IPS DF 4.7 (cell line): ENCODE data around the gene MYCBP.
"Not testable (repeated sequence)": the region's sequence is repeated elsewhere in the genome, so short reads cannot be mapped to it uniquely, and the experiment has no call there.

Experiments
- DNase-seq: peaks from one replicate; pipeline ENCODE4 v3.0.0-alpha.2; 2013; ENCODE audit warnings: low spot score; ENCODE audit errors: extremely low read depth

Gene MYCBP

DNA sequence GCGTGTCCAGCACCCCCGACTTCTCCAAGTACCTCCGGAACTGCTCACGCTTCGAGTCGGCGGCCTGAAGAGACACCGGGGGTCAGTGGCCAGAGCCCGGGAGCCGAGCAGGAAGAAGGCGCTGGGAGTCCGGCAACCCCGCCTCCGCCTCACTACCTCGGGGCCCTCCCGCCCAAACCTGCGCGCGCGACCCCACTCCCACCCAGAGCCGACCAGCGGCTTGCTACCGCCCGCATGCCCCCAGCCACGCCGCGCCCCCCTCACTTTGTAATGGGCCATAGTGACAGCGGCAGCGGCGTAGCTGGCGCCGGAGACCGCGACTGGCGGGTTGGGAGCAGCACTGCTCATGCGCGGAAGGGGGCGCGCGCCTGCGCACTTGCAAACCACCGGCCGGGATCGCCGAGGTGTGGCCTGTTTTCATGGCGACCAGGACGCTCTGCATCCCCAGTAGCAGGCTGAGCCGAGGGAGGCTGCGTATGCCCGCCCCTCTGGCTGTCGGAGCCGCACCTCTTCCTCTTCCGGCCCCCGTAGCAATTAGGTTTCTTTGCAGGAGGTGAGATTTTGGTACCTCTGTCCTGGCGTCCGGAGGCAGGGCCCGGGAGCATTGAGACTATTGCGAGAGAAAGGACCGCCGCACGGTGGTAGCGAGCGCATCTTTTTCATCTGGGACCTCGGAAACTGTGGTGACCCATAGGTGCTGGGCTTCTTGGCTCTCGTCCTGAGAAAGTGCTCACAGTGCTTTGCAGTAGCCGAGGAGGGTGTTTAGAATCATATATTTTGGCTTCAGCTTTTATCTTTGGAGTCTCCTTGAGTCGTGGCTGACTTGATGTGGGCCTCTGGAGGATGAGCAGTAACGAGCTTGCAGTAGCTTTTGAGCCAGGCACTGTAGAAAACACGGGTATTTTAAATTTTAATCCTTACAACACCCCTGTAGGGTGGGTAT is at the start of gene MYCBP:
TSS of gene MYCBP (minus strand) at position 322 of the 943 bp plus-strand sequence. CDS start at position 279, 43 bp downstream.
- peak; percentile 90 for DNase-seq

DNA sequence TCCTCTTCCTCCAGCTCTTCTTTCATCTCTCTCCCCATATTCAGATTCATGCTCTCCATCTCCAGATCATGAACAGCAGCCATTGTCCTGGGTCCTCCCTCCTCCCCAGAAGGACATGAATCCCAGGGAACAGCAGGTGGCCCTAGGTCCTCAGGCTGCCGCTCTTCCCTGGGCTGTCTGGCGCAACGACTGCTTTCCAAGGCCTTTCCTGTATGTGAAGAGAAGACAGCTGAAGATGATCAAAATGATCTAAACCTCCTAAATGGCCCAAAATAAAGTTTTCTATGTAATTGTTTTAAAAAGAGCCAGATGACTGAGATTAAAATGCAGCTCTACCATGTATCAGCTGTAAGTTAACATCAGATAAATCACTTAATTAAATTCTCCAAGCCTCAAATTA is 46.0 kb upstream of the MYCBP start:
- no peak for DNase-seq

GRCh38 chr1:38918568-38918967 is 45.4 kb upstream of the MYCBP start:
- no peak for DNase-seq

- no peak for DNase-seq
Measured at GRCh38 chr1:38917772-38918171, 44.6 kb upstream of the MYCBP start.

DNA sequence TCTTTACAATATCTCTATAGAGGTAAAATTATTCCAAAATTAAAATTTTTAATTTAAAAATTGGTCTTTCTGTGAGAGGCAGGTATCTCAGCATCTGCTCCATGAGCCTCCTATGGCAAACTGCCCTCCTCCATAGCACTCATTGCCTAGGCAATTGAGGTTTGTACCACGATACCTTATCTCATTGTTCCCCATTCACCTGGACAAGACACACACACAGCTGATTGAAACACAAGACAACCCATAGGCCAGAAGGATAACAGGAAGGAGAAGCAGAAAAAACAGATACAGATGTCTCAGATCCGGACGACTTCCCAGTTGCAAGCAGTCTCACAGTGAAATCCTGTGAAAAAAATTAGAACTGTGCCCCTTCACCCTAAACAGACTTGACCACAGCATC is 44.2 kb upstream of the MYCBP start:
- no peak for DNase-seq

DNA sequence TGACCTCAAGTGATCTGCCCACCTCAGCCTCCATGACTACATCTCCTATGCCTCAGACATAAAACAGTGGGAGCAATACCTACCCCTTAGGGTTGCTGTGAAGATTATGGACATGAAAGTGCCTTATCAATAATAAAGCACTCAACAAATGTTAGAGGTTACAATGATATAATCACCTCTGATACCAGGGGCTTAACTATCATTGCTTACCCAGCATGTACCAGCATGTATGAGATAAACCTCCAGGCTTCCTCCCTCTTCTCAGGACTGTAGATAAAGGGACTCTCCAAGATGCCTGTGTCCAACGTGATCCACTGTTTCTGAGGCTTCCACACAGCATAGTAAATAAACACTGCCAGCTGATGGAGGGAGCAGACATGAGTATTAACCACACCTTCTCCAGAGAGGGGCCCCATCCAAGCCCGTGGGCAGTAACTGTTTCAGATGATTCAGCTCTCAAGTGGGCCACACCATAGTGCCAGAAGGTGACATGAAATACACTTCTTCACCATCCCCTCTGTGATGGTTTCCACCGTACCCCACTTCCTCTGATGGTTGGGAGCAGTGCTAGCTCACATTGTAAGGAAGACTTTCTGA is 42.3 kb upstream of the MYCBP start:
- DNase-seq = no peak

DNA sequence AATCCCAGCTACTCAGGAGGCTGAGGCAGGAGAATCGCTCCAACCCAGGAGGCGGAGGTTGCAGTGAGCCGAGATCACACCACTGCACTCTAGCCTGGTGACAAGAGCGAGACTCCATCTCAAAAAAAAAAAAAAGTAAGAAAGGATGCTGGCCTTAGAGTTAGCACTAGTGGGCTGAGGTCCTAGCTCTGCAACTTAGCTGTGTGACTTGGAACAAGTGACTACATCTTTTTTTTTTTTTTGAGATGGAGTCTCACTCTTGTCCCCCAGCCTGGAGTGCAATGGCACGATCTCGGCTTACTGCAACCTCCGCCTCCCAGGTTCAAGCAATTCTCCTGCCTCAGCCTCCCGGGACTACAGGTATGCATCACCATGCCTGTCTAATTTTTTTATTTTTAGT is 41.8 kb upstream of the MYCBP start:
- DNase-seq = not testable (repeated sequence)

GRCh38 chr1:38908821-38909220 is 35.7 kb upstream of the MYCBP start:
- DNase-seq = no peak

DNA sequence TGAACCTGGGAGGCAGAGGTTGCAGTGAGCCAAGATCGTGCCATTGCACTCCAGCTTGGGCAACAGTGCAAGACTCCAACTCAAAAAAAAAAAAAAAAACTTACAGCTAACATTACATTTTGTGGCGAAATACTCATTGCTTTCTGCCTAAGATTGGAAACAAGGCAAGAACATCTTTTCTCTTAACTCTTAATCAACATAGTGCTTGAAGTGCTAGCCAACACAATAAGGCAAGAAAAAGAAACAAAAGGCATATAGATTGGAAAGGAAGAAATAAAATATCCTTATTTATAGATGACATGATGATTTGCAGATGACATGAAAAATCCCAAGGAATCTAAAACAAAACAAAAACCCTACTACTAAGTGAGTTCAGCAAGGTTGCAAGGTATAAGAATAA is 32.8 kb upstream of the MYCBP start:
- DNase-seq = no peak

DNA sequence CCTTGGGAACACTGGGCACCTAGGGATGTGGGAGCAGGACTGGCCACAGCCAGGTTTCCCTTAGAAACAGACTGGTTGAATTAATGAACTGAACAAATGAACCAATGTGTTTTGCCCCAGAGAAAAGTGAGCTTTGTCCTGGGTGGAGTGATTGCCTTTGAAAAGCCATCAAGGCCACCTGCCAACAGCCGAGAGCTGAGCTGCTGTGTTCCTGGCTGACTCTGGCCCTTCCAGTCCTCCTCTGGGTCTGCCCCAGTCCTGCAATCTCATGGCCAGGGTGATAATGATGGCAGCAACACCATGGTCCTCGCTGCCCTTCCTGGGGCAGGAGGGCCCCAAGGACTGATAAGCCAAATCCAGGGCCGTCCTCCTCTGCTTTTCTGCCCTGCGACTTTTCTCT is 26.4 kb upstream of the MYCBP start:
- DNase-seq = no peak

DNA sequence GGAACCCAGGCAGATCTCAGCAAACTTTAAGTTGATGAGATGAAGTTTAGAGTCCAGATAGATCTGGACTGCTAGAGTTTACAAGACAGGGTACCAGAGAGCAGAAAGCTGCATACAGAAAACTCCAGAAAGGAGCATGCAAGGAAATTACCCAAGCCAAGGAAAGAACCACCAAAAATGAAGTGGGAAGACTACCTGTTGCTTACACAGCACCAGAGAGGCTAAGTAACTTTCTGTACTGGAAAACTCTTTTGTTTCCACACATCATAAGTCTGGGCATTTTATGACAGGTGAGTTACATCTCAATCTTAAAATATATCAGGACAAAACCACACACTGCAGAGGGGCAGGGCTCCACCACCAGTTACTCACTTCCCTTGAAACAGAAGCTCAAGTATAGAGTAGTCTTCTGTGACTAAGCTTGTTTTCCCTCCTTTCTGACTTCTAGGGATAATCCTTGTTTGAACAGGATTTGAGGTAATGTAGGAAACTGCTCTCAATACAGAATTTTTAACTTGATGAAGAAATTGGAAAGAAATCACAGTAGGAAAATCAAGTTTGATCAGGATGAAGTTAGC is 25.6 kb upstream of the MYCBP start:
- no peak for DNase-seq

GRCh38 chr1:38896169-38896568 is 23.0 kb upstream of the MYCBP start:
- DNase-seq = no peak

GRCh38 chr1:38892976-38893375 is 19.8 kb upstream of the MYCBP start:
- DNase-seq = no peak

GRCh38 chr1:38891753-38892152 is 18.6 kb upstream of the MYCBP start:
- peak; percentile 44 for DNase-seq

GRCh38 chr1:38889589-38889988 is 16.4 kb upstream of the MYCBP start:
- no peak for DNase-seq

DNA sequence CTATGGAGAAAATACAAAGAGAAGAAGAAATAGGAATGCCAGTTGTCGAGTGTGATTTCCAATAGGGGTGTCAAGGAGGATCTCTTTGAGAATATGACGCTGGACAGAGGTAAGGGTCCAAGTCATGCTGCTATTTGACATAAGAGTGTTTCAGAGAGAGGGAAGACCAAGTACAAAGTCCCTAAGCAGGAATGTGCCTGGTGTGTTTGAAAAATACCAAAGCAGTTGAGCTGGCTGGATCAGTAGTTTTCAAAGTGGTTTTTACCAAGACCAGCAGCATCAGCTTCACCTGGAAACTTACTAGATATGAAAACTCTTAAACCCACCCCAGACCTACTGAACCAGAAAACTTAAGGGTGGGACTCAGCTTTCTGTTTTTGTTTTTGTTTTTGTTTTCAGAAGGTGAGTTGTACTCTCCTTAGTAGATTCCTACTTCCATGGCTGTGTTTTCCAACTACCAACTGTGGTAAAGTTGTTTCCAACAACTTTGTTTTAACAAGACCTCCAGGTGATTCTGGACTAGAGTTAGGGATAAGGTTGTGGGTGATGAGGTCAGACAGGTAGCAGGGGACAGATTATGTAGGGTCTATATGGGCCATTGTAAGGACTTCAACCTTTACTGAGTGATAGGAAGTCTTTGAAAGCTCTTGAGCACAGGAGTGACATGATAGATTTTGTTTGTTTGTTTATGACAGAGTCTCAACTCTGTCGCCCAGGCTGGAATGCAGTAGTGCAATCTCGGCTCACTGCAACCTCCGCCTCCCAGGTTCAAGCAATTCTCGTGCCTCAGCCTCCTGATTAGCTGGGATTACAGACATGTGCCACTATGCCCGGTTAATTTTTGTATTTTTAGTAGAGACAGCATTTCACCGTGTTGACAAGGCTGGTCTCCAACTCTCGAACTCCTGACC is 15.5 kb upstream of the MYCBP start:
- DNase-seq = no peak

DNA sequence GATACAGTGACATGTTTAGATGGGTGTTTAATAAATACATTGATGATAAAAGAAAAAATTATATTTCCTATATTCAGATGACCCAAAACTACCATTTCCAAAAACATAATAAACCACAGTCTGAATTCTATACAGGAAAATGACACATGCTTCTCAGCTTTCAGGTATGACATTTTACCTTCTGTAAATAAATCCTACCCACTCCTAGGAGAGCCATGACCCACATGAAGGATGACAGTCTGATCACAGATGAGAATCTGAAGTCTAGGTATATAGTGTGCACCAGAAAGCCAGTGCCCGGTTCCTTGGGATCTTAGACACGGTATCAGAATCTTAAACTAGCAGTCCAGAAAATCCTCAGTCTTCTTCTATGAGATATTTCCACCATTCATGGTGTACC is 11.9 kb upstream of the MYCBP start:
- DNase-seq = no peak

GRCh38 chr1:38881487-38881886 is 8.3 kb upstream of the MYCBP start, which contains the start of gene GJA9:
TSS of gene GJA9 (minus strand) at chr1:38881587. CDS start at chr1:38876098, 5,489 bp downstream.
- no peak for DNase-seq

DNA sequence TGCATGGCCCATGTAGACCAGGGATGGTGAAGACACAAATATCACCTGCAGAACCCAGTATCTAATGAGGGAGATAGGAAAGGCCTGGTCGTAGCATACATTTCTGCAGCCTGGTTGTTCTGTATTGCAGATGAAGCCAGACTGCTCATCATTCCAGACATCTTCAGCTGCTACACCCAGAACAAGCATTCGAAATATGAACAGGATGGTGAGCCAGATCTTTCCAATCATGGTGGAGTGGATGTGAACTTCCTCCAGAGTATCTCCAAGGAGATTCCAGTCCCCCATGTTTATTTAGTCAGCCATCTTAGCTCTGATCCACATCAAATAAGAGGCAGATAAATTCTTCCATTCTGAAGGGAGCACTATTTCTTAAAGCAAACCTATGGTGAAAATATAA is 2.7 kb upstream of the MYCBP start:
- DNase-seq = no peak

- no peak for DNase-seq
Measured at GRCh38 chr1:38872401-38873026, 634 bp downstream of the MYCBP start.

DNA sequence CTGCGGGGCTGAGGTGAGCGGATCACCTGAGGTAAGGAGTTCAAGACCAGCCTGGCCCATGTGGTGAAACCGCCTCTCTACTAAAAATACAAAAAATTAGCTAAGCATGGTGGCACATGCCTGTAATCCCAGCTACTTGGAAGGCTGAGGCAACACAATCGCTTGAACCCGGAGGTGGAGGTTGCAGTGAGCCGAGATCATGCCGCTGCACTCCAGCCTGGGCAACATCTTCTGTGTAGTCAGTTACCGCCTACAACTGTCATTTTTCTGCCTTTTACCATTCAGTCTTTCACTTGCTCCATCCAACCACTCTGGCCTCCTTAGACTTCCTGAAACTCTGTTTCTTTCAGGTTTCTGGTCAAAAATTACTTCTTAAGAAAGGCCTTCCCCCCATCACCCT is 2.2 kb downstream of the MYCBP start:
- no peak for DNase-seq
